Measurements from ENCODE around the gene HIVEP2. TPM values are rescaled to one million over a fixed set of nuclear protein-coding genes. Genes with fewer than 3 reads are reported as not detected.

The HIVEP2 gene
- total and polyA plus RNA-seq, 2 of the 4 experiments (the other 2 are of a cell fraction): 4.3 to 11.3 TPM

DNA sequence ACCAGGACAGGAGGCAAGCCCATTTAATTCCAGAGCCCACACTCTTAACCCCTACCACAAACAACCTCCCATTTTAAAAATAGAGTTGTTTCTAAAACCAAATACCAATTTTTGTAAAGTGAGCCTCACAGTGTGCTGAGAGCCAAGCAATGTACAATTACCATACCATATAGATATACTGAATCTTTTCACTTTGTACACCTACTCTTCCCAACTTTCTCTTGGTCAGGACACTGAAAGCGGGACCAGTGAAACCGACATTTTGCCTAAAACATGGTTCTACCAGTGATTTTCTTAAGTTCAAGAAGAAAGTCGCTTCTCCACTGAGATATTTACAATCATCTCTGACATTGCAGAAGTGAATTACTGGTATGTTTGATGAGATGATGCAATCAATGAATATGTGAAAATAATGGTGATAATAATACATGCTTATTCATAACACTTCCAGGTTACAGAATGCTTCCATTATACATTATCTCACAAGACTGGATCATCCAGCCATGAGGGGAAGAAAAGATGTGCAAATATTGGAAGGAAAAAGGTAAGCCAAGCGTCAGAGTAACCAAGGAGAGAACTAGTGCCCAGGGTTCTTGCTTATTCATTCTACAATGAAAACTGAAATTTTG is 74.1 kb downstream of the HIVEP2 start:
- Histone ChIP-seq H3K14ac (replicated peaks; ENCODE audit: low read depth, low read length) (no peak overlapping the region), H3K23ac (ENCODE audit: low read depth, low read length) (peak overlapping the region; percentile 67; the same call in 1 of the 2 replicates), H3K36me3 (ENCODE audit: control insufficient read depth, insufficient read depth, low read length) (no peaks in the 10 kb centered on the region), H4K20me1 (ENCODE audit: insufficient read depth, low read length) (no peaks in the 10 kb centered on the region), H2BK15ac (ENCODE audit: low read depth, low read length) (0 out of 3 replicates have a peak overlapping the region, but pooled peaks have one; percentile 21), H3K9ac (ENCODE audit: low read depth, low read length) (no peak overlapping the region), H3K4me1 (ENCODE audit: control insufficient read depth, insufficient read depth, low read length) (peaks cover 11% of the 10 kb centered on the region), H4K5ac (ENCODE audit: low read depth, low read length) (no peak overlapping the region), H3K27me3 (ENCODE audit: control insufficient read depth, insufficient read depth, low read length) (no peaks in the 10 kb centered on the region), H2BK20ac (ENCODE audit: low read depth, low read length) (no peak overlapping the region), H3K56ac (ENCODE audit: extremely low read depth, insufficient read depth, low read length) (no peak overlapping the region), H3K9me1 (ENCODE audit: insufficient read depth, low read length) (no peaks in the 10 kb centered on the region), H2AK9ac (replicated peaks; ENCODE audit: low read depth, low read length, poor library complexity) (no peak overlapping the region), H3K4ac (ENCODE audit: low read depth, low read length) (no peak overlapping the region), H3K18ac (ENCODE audit: low read depth, low read length) (no peak overlapping the region), H3K4me3 (ENCODE audit: insufficient read depth, low read depth, low read length) (no peak overlapping the region), H4K91ac (ENCODE audit: insufficient read depth, low read depth, low read length) (no peak overlapping the region), H3K79me1 (ENCODE audit: low read depth in 1 of 2, low read length in 2 of 2) (peaks cover 29 to 67% of the 10 kb centered on the region in 2 experiments), H4K8ac (ENCODE audit: low read depth in 2 of 2, low read length in 2 of 2) (no peak overlapping the region), H2BK5ac (ENCODE audit: low read depth, low read length, poor library complexity, severe bottlenecking) (no peak overlapping the region), H2AFZ (replicated peaks; ENCODE audit: low read length, poor library complexity) (no peak overlapping the region), H3K9me3 (ENCODE audit: control insufficient read depth, insufficient read depth, low read length) (no peaks in the 10 kb centered on the region), H2BK120ac (ENCODE audit: low read depth, low read length) (no peak overlapping the region), H3K4me2 (ENCODE audit: low read depth, low read length) (no peak overlapping the region), H2AK5ac (ENCODE audit: low read depth, low read length) (no peak overlapping the region), H3K27ac (ENCODE audit: insufficient read depth, low read length) (no peak overlapping the region)
- in situ Hi-C loops (cut with MboI; ENCODE audit: low sequenced_read_pairs) (no loop called here), intact Hi-C loops (cut with micrococcal nuclease) (no loop called here), dilution Hi-C loops (cut with HindIII; ENCODE audit: low sequenced_read_pairs, unreplicated experiment) (no loop called here)
- ChIA-PET CTCF (no interaction called here), POLR2A (ENCODE audit: unreplicated experiment) (no interaction called here)
- no TSS peak for BruUV-seq (replicated peaks)
- TF ChIP-seq SMC3 (IDR thresholded peaks at IDR 0.05; ENCODE audit: low read depth, low read length): no peak
- TF ChIP-seq NFE2L2 (IDR thresholded peaks at IDR 0.05; ENCODE audit: low read depth, low read length): no peak
- no peak for TF ChIP-seq RCOR1 (IDR thresholded peaks at IDR 0.05; ENCODE audit: insufficient replicate concordance, low read length)
- TF ChIP-seq CEBPB (IDR thresholded peaks at IDR 0.05; ENCODE audit: low read depth, low read length): peak; percentile 92
- no peak for ATAC-seq (ENCODE audit: low read depth)
- 70% methylated on average over 2 of the region's 4 CpGs; no CpG with 5 or more reads in 1 of the 2 experiments for WGBS, 2 experiments (ENCODE audit: extremely low coverage in 2 of 2, insufficient read length in 1 of 2)
- no peak for DNase-seq
